Activated CD8-positive, alpha-beta memory T cell treated with anti-CD3 and anti-CD28 coated beads, Interleukin-2, amount 50 U/mL, for 24 hours (primary cell): ENCODE data around the gene RHD.
"Not testable (repeated sequence)": the region's sequence is repeated elsewhere in the genome, so short reads cannot be mapped to it uniquely, and the experiment has no call there.

Source experiments
- DNase-seq: peaks from one replicate; pipeline ENCODE4 v3.0.0-alpha.2; 2020; ENCODE audit errors: extremely low read depth

The RHD gene

GRCh38 chr1:25257196-25257595 is 15.1 kb upstream of the RHD start:
- DNase-seq: no peak

DNA sequence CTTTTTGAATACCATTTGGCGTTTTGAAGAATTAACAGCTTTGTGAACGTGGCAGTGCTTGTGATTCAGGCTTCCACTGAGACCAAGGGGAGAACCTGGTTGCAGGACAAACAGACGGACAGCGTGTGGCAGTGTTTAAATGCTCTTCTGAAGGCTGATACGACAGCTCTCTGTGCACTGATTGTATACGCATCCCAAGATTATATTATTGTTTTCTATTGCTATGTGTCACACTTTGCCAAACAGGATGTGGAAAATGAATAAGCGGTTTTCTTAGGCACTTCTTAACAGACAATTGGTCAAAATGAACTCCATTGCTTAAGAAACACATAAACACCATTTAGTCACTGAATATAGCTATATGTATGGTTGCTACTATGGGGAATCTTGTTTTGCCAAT is 12.5 kb upstream of the RHD start:
- not testable (repeated sequence) for DNase-seq

DNA sequence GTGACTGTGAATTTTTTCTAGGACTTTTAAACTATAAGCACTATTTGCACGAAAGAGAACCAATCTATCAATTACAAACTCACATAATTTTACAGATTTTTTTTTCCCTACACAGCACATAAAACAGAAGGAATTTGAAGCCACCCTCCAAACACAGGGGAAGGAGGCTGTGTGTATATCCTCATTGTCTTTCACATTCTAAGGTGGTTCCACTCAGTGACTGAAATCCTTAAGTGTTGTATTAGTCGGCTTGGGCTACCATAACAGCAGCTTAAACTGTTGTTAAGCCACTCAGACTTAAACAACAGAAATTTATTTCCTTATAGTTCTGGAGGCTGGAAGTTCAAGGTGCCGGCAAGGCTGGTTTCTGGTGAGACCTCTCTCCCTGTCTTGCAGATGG is 12.0 kb upstream of the RHD start:
- DNase-seq: not testable (repeated sequence)

DNA sequence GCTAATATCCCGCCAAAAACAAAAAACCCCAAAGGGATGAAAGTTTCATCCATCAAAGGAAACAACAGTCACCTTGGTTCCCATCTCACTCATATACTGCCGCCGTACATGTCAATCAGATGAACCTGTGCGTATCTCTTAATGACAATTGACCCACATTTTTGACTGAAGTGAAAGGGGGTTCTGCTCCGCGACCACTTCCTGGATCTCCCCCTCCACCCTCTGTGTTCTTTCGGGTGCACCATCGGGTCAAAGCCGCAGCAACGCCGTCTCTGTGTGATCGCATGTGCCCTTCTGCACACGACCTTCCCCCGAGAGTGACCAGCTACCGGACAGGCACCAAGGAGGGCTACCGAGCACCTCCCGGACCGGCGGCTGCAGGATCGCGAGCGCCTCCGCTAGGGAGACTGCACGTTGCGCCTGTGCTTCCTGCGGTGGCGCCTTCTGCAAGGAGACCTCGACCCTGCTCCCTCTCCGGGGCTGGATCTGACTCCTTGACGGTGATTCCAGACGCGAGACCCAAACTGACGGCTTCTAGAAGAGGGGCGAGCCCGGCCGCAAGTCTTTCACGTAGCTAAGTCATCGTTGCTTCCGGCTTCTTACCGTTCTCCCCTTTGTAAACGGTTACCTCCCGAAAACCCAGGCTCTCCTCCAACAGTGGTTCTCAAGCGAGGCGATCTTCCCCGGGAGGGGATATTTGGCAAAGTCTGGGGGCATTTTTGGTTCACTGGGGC is 5.6 kb upstream of the RHD start:
- not testable (repeated sequence) for DNase-seq

GRCh38 chr1:25267288-25268142 is 4.8 kb upstream of the RHD start:
- DNase-seq: peak; percentile 80

DNA sequence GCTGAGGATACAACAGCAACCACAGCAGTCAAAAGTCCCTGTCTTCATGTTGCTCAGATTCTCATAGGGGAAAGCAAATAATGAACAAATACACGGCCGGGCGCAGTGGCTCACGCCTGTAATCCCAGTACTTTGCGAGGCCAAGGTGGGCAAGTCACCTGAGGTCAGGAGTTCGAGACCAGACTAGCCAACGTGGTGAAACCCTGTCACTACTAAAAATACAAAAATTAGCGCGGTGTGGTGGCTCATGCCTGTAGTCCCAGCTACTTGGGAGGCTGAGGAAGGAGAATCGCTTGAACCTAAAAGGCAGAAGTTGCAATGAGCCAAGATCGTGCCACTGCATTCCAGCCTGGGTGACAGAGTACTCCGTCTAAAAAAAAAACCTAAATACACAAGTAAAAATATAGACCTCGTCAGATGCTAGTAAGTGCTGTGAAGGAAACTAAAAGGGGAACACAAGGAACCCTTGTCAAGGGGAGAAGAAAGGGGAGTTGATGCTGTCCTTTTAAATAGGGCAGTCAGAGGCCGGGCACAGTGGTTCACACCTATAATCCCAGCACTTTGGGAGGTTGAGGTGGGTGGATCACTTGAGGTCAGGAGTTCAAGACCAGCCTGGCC is 4.1 kb upstream of the RHD start:
- DNase-seq: not testable (repeated sequence)

GRCh38 chr1:25275648-25276047 is 3.3 kb downstream of the RHD start:
- not testable (repeated sequence) for DNase-seq

DNA sequence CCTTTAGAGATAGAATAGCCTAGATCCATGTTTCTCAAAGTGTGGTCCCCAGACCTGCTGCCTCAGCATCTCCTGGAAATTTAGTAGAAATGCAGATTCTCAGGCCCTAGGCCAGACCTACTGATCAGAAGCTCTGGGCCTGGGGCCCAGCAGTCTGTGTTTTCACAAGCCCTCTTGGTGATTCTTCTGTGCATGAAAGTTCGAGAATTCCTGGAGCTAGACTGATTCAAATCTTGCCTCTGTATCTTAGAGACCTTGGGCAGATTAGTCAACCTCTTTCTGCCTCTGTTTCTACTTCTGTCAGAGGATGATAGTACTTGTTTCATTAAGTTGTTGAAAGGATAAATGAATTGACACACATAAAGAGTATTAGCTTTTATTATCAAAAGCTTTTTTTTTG is 5.0 kb downstream of the RHD start:
- not testable (repeated sequence) for DNase-seq

- not testable (repeated sequence) for DNase-seq
Measured at GRCh38 chr1:25278358-25278757, 6.0 kb downstream of the RHD start.

- DNase-seq: not testable (repeated sequence)
Measured at GRCh38 chr1:25278790-25279189, 6.5 kb downstream of the RHD start.

DNA sequence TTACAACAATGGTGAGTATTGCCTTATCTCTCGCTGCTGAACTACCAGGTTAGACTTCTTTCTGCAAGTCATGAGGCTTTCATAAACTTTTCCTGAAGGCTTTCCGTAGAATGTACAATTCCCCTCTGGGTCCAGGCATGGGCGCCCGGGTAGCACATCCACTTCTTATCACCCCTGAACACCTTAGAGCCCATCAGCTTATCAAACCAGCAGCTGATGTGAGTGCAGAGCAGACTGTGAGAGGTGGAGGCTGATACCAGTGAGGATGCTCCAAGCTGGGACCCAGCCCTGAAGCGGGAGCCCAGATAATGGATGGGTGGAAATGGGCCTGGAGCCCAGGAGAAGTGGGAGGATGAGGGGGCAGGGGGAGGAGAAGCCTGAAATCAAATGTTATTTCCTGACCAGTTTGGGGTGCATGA is 7.4 kb downstream of the RHD start:
- DNase-seq: not testable (repeated sequence)

DNA sequence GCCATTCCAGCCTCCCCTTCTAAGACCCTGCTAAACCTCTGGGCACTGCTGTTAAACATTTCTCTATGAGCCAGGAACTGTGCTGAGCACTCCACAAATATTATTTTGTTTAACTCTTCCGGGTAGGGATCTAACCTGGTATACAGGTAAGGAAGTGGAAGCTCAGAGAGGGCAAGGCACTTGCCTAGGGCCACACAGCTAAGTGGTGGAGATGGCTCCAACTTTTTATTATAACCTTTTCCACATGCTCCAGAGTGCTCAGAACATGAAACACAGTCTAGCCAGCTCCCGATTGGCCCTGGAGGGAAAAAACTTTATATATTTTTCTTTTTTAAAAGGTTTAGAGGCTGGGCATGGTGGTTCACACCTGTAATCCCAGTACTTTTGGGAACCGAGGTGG is 13.6 kb downstream of the RHD start:
- not testable (repeated sequence) for DNase-seq

DNA sequence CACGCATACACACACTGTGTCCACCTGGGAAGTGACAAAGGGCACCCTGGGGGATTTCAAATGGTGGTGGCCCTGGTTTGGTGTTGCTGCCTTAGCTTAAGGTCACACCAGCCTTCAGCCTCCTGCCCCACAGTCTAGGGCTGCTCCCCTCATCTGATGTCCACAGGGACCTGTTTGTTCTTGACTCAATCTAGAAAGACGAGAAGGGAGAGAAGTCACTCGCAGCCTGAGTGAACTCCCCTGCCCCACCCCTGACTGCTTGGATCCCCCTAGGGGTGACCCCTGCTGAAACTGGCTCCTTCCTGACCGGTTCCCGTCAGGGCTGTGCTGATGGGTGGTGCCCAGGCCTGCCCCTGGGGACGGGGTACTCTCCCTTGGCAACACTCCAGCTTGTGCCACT is 14.9 kb downstream of the RHD start:
- not testable (repeated sequence) for DNase-seq

- DNase-seq: not testable (repeated sequence)
Measured at GRCh38 chr1:25288573-25289101, 16.3 kb downstream of the RHD start.

DNA sequence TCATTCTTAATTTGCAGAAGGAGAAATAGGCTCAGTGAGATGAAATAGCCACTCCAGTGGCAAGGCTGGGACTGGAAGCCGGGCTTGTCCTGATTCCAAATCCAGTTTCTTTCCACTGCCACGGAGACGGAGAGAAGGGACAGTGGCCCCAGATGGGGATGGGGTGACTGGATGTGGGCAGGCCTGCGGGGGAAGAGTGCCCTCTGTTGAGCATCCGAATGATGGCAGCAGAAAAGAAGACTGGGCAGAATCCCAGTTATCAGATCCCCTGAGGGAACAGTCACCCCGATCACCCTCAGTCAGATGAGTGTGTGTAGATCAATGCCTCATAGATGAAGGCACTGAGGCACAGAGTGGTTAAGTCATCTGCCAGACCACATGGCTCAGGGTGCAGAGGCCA is 17.7 kb downstream of the RHD start:
- not testable (repeated sequence) for DNase-seq

DNA sequence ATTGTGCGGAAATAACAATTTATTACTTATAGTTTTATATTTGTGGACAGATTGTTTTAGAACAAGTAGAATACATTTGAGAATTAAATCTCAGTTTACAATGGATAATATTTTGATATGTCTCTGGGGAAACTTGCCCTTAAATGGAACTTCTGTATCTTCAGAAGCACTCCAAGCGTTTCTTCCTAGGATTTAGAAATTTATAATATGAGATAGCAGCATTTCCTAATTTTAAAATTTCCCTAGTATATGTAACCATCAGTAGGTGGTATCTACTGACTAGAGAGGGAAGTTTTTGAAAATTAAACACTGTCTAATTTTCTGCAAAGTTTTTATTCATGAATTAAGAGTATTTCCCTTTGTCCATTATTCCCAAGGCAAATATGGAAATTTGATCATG is 21.1 kb downstream of the RHD start:
- DNase-seq: not testable (repeated sequence)

GRCh38 chr1:25294889-25295826 is 22.8 kb downstream of the RHD start:
- not testable (repeated sequence) for DNase-seq

- DNase-seq: not testable (repeated sequence)
Measured at GRCh38 chr1:25296501-25296900, 24.2 kb downstream of the RHD start.

GRCh38 chr1:25300729-25301128 is 28.4 kb downstream of the RHD start:
- not testable (repeated sequence) for DNase-seq

GRCh38 chr1:25302330-25302729 is 30.0 kb downstream of the RHD start:
- DNase-seq: not testable (repeated sequence)

- DNase-seq: not testable (repeated sequence)
Measured at GRCh38 chr1:25304936-25305335, 32.6 kb downstream of the RHD start.
